Breast epithelium (tissue), 3 donors: Measurements from ENCODE around the gene WWOX.

Experiments
- CTCF ChIP-seq, 3 donors: fragments of 450-650 bp; IDR thresholded peaks; one replicate each; pipeline ENCODE4 v1.5.1; 2016 to 2017; ENCODE audit warnings: antibody characterized with exemption in 3 of 3, mild to moderate bottlenecking in 3 of 3, moderate library complexity in 3 of 3
- POLR2AphosphoS5 ChIP-seq, 3 donors: sonication (generic); formaldehyde crosslinking; IDR thresholded peaks; one replicate each; pipeline ENCODE4 v1.6.1; 2017; ENCODE audit warnings: antibody characterized with exemption in 3 of 3

GRCh38 chr16:78396673-78397072 lies 297.2 kb downstream of the WWOX start:
- TF ChIP-seq CTCF (IDR thresholded peaks at IDR 0.05) (no peak), POLR2AphosphoS5 (IDR thresholded peaks at IDR 0.05) (no peak)
